Fibroblast of upper back skin (primary cell): Measurements from ENCODE around the gene IL4R.
"Not testable (repeated sequence)": the region's sequence is repeated elsewhere in the genome, so short reads cannot be mapped to it uniquely, and the experiment has no call there.

Source experiments
- DNase-seq: peaks from one replicate; pipeline ENCODE4 v3.0.0-alpha.2; 2013

IL4R gene

GRCh38 chr16:27313422-27314160 lies at the start of gene IL4R:
TSS of gene IL4R (plus strand) at chr16:27313974. CDS start at chr16:27340204, 26,230 bp downstream.
- DNase-seq = peak; percentile 48

DNA sequence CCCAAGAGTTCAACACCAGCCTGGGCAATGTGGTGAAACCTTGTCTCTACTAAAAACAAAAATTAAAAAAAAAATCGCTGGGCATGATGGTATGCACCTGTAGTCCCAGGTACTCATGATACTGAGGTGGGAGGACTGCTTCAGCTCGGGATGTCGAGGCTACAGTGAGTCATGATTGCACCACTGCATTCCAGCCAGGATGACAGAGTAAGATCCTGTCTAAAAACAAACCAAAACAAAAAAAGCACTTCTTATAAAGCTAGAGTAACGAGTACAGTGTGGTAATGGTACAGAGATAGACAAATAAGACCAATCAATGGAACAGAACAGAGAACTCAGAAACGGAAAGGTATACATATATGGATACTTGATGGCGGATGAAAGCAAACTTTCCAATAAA lies 49.6 kb upstream of the IL4R start:
- DNase-seq = peak; percentile 69

DNA sequence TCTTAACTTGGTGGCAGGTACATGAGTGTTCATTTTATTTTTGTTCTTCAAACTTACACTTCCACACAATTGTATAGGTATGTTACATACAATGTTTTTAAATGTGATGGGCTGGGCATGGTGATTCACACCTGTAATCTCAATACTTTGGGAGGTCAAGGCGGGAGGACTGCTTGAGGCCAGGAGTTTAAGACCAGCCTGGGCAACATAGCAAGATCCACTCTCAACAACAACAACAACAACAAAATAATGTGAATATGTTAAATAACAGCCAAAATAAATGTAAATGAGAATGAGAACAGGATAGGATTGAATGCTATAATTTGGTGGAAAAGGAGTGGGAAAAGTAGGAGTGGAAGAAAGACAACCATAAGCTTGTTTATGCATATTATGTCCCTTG lies 47.8 kb upstream of the IL4R start:
- no peak for DNase-seq

- DNase-seq = no peak
Observed at GRCh38 chr16:27267037-27267677, 46.6 kb upstream of the IL4R start.

GRCh38 chr16:27268376-27269299 lies 45.1 kb upstream of the IL4R start, which contains the start of gene NSMCE1:
TSS of gene NSMCE1 (minus strand) at chr16:27268772. CDS start at chr16:27257570, 11,202 bp downstream.
- peak; percentile 96 for DNase-seq

GRCh38 chr16:27269300-27270150 lies 44.2 kb upstream of the IL4R start:
- no peak for DNase-seq

DNA sequence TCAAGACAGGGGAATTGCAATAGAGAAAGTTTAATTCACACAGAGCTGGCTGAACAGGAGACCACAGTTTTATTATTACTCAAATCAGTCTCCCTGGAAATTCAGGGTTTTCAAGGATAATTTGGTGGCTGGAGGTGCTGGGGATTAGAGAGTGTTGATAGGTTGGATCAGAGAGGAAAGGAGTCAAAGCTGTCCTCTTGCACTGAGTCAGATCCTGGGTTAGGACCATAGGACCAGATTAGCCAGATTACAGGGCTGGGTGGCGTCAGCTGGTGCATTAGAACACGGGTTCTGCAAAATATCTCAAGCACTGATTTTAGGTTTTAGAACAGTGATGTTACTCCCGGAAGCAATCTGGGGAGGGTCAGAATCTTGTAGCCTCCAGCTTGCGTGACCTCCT lies 43.4 kb upstream of the IL4R start:
- DNase-seq = no peak

GRCh38 chr16:27272076-27272475 lies 41.7 kb upstream of the IL4R start:
- DNase-seq = no peak

- not testable (repeated sequence) for DNase-seq
Observed at GRCh38 chr16:27272697-27273096, 41.1 kb upstream of the IL4R start.

DNA sequence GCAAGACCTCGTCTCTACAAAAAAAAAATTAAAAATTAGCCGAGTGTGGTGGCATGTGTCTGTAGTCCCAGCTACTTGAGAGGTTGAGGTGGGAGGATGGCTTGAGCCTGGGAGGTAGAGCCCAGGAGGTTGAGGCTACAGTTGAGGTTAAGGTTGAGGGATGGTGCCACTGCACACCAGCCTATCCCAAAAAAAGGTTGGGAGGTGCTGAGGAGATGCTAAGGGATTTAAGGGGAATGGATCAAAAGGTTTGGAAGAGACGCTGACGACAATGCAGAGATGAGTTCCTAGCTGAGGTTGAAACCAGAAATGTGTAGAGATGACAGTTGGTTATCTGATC lies 40.5 kb upstream of the IL4R start:
- no peak for DNase-seq

- DNase-seq = peak; percentile 66
Observed at GRCh38 chr16:27273670-27274423, 39.9 kb upstream of the IL4R start.

DNA sequence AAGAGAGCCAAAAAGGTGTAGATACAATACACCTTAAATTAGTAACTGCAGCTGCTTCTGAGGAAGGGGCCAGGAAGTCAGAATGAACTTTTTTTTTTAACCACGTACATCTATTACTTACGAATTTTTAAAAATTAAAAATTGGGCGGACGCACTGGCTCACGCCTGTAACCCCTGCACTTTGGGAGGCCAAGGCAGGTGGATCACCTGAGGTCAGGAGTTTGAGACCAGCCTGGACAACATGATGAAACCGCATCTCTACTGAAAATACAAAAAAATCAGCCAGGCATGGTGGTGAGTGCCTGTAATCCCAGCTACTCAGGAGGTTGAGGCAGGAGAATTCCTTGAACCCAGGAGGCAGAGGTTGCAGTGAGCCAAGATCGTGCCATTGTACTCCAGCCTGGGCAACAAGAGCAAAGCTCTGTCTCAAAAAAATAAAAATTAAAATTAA lies 39.3 kb upstream of the IL4R start:
- DNase-seq = not testable (repeated sequence)

DNA sequence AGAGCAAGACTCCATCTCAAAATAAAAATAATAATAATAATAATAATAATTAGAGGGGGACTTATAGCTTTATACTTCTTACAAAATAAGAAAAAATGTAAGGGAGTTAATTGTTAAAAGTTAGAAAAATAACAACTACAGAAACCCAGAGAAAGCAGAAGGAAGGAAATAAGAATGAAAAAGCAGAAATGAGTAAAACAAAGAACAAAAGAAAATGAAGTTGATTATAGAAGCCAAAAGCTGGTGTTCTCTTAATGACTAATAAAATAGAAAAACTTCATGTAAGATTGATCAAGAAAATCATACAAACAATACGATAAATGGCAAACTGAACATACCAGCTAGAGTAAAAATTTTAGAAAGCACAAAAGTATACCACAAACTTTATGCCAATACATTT lies 38.4 kb upstream of the IL4R start:
- DNase-seq = no peak

GRCh38 chr16:27281243-27281642 lies 32.5 kb upstream of the IL4R start:
- DNase-seq = no peak

- DNase-seq = no peak
Observed at GRCh38 chr16:27284865-27285675, 28.7 kb upstream of the IL4R start.

GRCh38 chr16:27285676-27286196 lies 28.0 kb upstream of the IL4R start:
- DNase-seq = no peak

DNA sequence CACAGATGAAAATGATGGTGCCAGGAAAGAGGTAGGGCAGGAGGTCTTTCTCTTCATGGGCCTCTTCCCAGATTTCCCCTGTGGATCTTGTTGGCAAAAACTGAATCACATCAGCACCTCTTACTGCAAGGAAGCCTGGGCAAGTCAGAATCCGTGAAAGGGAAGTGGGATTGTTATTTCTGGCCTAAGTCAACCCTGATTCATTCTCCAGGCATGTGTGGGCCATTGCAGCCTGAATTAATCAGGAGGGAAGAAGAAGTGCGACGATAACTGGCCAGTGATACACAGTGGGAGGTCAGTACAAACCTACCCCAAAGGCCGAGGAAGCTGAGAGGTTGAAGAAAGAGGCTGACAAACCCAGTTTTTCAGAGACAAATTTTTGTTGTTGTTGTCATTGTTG lies 27.3 kb upstream of the IL4R start:
- peak; percentile 97 for DNase-seq

- no peak for DNase-seq
Observed at GRCh38 chr16:27287051-27287811, 26.5 kb upstream of the IL4R start.

DNA sequence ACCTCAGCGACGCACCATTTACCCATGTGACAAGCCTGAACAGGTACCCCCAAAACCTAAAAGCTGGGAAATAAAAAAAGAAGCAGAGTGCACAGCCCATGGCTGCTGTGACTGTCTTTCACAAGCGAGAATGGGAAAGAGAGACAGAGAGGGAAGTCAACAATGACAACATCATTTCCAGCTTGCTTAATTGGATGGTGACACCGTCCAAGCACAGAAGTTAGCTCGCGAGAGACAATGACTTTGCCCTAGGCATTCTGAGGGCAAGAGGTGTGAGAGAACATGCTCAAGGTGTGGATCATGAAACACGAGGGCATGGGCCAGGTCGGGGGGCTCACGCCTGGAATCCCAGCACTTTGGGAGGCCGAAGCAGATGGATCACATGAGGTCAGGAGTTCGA lies 25.9 kb upstream of the IL4R start:
- DNase-seq = no peak

DNA sequence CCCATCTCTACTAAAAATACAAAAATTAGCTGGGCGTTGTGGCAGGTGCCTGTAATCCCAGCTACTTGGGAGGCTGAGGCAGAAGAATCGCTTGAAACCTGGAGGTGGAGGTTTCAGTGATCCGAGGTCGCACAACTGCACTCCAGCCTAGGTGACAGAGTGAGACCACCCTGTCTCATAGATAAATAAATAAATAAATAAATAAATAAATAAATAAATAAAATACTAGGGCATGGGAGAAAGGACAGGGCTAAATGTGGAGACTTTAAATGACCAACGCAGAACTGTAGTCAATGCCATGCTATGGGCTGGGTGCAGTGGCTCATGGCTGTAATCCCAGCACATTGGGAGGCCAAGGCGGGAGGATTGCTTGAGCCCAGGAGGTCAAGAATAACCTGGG lies 25.5 kb upstream of the IL4R start:
- not testable (repeated sequence) for DNase-seq
